OCI-LY3 (cell line): ENCODE results near the gene TNFSF12.

Source experiments
- H2AFZ ChIP-seq: fragments of 200-600, 300-600 bp; shearing (Covaris generic); 2 replicates; pipeline ENCODE4 v1.6.0; 2014; ENCODE audit warnings: antibody characterized with exemption, low read depth, low read length
- H3K27ac ChIP-seq: fragments of 200-600, 300-600 bp; sonication (generic); 2 replicates; pipeline ENCODE4 v1.5.1; 2014; ENCODE audit warnings: mild to moderate bottlenecking, low read length, moderate library complexity, mixed read lengths
- H3K27me3 ChIP-seq: fragments of 200-600, 300-600 bp; sonication (generic); 2 replicates; pipeline ENCODE4 v1.6.1; 2014; ENCODE audit warnings: low read depth, low read length, mixed read lengths
- H3K36me3 ChIP-seq: fragments of 200-600, 300-600 bp; sonication (generic); replicated peaks from 2 replicates; pipeline ENCODE3; 2014; ENCODE audit warnings: low read depth, low read length, mixed read lengths
- H3K4me1 ChIP-seq: fragments of 300-600, 200-600 bp; sonication (generic); 2 replicates; pipeline ENCODE4 v1.6.1; 2014; ENCODE audit warnings: low read length, mixed read lengths
- H3K4me2 ChIP-seq: fragments of 200-600, 300-600 bp; sonication (generic); 2 replicates; pipeline ENCODE4 v1.6.1; 2014; ENCODE audit warnings: low read length, mixed read lengths
- H3K4me3 ChIP-seq: fragments of 300-600, 200-600 bp; sonication (generic); 2 replicates; pipeline ENCODE4 v1.5.1; 2014; ENCODE audit warnings: antibody characterized with exemption, mild to moderate bottlenecking, low read length, moderate library complexity
- H3K79me2 ChIP-seq: fragments of 300-600, 200-600 bp; shearing (Covaris generic); 2 replicates; pipeline ENCODE4 v1.6.1; 2014; ENCODE audit warnings: mild to moderate bottlenecking, low read length, mixed read lengths
- H3K9ac ChIP-seq: fragments of 300-600, 200-600 bp; shearing (Covaris generic); 2 replicates; pipeline ENCODE4 v1.6.0; 2014; ENCODE audit warnings: mild to moderate bottlenecking, low read length, moderate library complexity
- H3K9me3 ChIP-seq: fragments of 200-600, 300-600 bp; shearing (Covaris generic); 2 replicates; pipeline ENCODE4 v1.6.1; 2014; ENCODE audit warnings: low read length, mixed read lengths; ENCODE audit not compliant: insufficient read depth
- H4K20me1 ChIP-seq: fragments of 200-600, 300-600 bp; sonication (generic); 2 replicates; pipeline ENCODE4 v1.6.1; 2016; ENCODE audit warnings: low read length, mixed read lengths; ENCODE audit not compliant: insufficient read depth
- CTCF ChIP-seq: fragments of 200-600, 300-600 bp; sonication (generic); IDR thresholded peaks from 2 replicates; pipeline ENCODE4 v1.5.1; 2014; ENCODE audit warnings: antibody characterized with exemption, low read length, low read depth
- EZH2phosphoT487 ChIP-seq: fragments of 200-600 bp; shearing (Covaris generic); IDR thresholded peaks from 2 replicates; pipeline ENCODE4 v1.6.1; 2018; ENCODE audit warnings: antibody characterized with exemption, mixed run types, low read depth

Gene TNFSF12

DNA sequence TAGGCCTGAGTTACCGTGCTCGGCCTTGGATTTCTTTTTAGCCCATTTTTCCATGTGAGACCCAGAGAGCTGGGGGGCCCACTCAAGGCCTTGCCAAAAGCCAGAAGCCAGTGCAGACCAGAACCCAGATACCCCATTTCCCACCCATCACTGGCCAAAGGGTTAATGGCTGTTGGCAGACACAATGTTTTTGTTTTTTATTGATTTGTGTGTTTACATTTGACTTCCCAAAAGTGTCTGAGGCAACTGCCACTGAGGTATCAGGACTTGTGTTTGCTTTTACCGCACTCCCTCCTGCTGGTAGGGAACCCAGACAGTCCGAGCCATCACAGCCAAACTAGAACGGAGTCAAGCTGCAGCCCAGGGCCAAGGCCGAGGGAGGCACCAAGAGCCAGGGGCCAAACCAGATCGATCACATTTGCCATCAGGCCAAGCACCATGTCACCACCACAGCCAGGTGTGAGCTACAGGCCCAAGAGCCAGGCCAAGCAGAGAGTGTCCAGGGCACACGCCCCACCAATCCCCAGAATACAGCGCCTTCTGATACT is 7.7 kb upstream of the TNFSF12 start:
- Histone ChIP-seq H3K27ac (no peak overlapping the region), H3K4me1 (peaks cover 8% of the 10 kb centered on the region), H3K36me3 (no peaks in the 10 kb centered on the region), H2AFZ (no peak overlapping the region), H3K4me3 (no peak overlapping the region), H3K79me2 (no peaks in the 10 kb centered on the region), H3K9me3 (no peaks in the 10 kb centered on the region), H3K9ac (no peak overlapping the region), H4K20me1 (no peaks in the 10 kb centered on the region), H3K27me3 (peaks cover 8% of the 10 kb centered on the region; the same call in 1 of the 2 replicates), H3K4me2 (no peak overlapping the region)
- TF ChIP-seq CTCF (no peak), EZH2phosphoT487 (no peak)

DNA sequence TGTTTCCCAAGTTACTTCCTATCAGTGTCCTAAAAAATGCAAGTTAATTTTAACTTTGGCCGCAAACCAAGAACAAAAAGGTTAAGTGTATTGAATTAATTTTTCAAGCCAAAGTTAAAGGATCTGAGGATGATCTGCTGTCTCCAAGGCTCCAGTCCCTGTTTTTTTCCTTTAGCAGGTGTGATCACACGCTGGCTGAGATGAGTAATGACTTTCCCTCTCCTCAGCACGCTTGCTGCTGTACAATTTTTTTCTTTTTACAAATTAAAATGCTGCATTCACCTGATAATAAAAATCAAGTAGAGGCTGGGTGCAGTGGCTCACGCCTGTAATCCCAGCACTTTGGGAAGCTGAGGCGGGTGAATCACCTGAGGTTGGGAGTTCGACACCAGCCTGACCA is 3.9 kb upstream of the TNFSF12 start:
- H3K9me3 ChIP-seq: no peaks in the 10 kb centered on the region
- H3K36me3 ChIP-seq: no peaks in the 10 kb centered on the region
- no peak overlapping the region for H2AFZ ChIP-seq
- H3K79me2 ChIP-seq: no peaks in the 10 kb centered on the region
- H3K4me3 ChIP-seq: no peak overlapping the region
- no peak overlapping the region for H3K9ac ChIP-seq
- no peak overlapping the region for H3K27ac ChIP-seq
- H3K4me1 ChIP-seq: peaks cover 12% of the 10 kb centered on the region
- peaks cover 8% of the 10 kb centered on the region; the same call in 1 of the 2 replicates for H3K27me3 ChIP-seq
- no peak overlapping the region for H3K4me2 ChIP-seq
- TF ChIP-seq CTCF (no peak), EZH2phosphoT487 (no peak)
- H4K20me1 ChIP-seq: no peaks in the 10 kb centered on the region

GRCh38 chr17:7549401-7550055 is 670 bp downstream of the TNFSF12 start:
- Histone ChIP-seq H3K4me1 (peaks cover 33% of the 10 kb centered on the region), H4K20me1 (no peaks in the 10 kb centered on the region), H3K27me3 (no peaks in the 10 kb centered on the region), H3K36me3 (no peaks in the 10 kb centered on the region), H3K4me2 (peak overlapping the region; percentile 63), H3K9me3 (no peaks in the 10 kb centered on the region), H3K9ac (peak overlapping the region; percentile 74), H2AFZ (no peak overlapping the region), H3K4me3 (peak overlapping the region; percentile 86), H3K27ac (no peak overlapping the region), H3K79me2 (no peaks in the 10 kb centered on the region)
- TF ChIP-seq CTCF (no peak), EZH2phosphoT487 (no peak)

DNA sequence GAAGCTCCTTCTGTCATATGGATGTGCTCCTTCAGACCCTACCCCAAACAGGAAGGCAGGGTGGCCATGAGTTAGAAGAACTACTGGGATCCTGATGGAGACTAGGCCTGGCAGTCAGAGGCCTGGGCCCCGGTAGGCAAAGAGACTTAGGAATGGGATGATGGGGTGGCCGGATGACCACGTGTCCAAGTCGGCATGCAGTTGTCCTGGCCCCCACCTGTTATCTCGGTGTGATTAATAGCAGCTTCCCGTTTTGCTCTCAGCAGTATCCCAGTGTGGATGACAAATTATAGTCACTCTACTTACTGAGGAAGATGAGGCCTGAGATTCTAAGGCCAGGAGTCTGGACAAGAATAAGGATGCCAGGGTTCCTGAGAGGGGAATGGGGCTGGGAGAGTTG is 1.5 kb downstream of the TNFSF12 start:
- H3K9me3 ChIP-seq: no peaks in the 10 kb centered on the region
- TF ChIP-seq CTCF (no peak), EZH2phosphoT487 (no peak)
- H3K9ac ChIP-seq: no peak overlapping the region
- H4K20me1 ChIP-seq: no peaks in the 10 kb centered on the region
- no peaks in the 10 kb centered on the region for H3K79me2 ChIP-seq
- no peak overlapping the region for H3K4me2 ChIP-seq
- no peak overlapping the region for H3K4me3 ChIP-seq
- no peak overlapping the region for H2AFZ ChIP-seq
- H3K27me3 ChIP-seq: no peaks in the 10 kb centered on the region
- no peaks in the 10 kb centered on the region for H3K36me3 ChIP-seq
- H3K4me1 ChIP-seq: peaks cover 31% of the 10 kb centered on the region
- no peak overlapping the region for H3K27ac ChIP-seq
